GM12878 (cell line): ENCODE measurements around the gene CYTH3. TPM values are rescaled to one million over a fixed set of nuclear protein-coding genes. Genes with fewer than 3 reads are reported as not detected.

Source experiments
- CTCF ChIP-seq, 3 experiments: IDR thresholded peaks in 2 of 3; conservative IDR thresholded peaks in 1 of 3; 2 replicates each; pipeline ENCODE4 v1.5.1; 2011; ENCODE audit warnings: low read depth in 3 of 3, low read length in 3 of 3, mild to moderate bottlenecking in 3 of 3, control low read depth in 2 of 3, moderate library complexity in 2 of 3, inconsistent platforms in 1 of 3, mixed read lengths in 1 of 3; ENCODE audit not compliant: control insufficient read depth in 2 of 3, insufficient read depth in 1 of 3; ENCODE audit errors: extremely low read depth in 1 of 3
- NR2F1 ChIP-seq: fragments of 450-650 bp; conservative IDR thresholded peaks from 2 replicates; pipeline ENCODE4 v1.6.1; 2017; ENCODE audit warnings: mild to moderate bottlenecking
- ZBTB11 ChIP-seq: fragments of 450-650 bp; formaldehyde crosslinking; IDR thresholded peaks from 2 replicates; pipeline ENCODE4 v1.5.0; 2022; ENCODE audit warnings: mild to moderate bottlenecking, missing genetic modification characterization
- ZNF592 ChIP-seq: fragments of 450-650 bp; IDR thresholded peaks from 2 replicates; pipeline ENCODE4 v1.6.1; 2017; ENCODE audit warnings: mild to moderate bottlenecking, moderate library complexity
- polyA plus RNA-seq, 11 experiments: library from polyadenylated mRNA; depleted of rRNA in 4 of 11; unstranded in 6 of 11; stranded (reverse) in 5 of 11; fragments of >200 nt; fragmentation: Nextera tagmentation in 4 of 11; fragmentation: Illumina TruSeq in 1 of 11; extraction: Ambion mirVana in 4 of 11; extraction: Trizol in 1 of 11; gene quantifications; 1 replicate in 1 of 11; 2 replicates in 10 of 11; pipeline versions ENCODE4 v1.2.1 to v1.2.3, GENCODE V29; 2011 to 2016; ENCODE audit warnings: inconsistent platforms in 2 of 11, missing spikeins in 2 of 11, low read depth in 1 of 11
- total RNA-seq, 4 experiments: library from RNA; depleted of rRNA in 3 of 4; stranded (reverse); fragments of >200 nt in 3 of 4; fragmentation: Illumina TruSeq in 1 of 4; extraction: Trizol in 1 of 4; gene quantifications; 2 replicates each; pipeline versions ENCODE4 v1.2.1 to v1.2.3, GENCODE V29; 2013 to 2021

CYTH3 gene
- total and polyA plus RNA-seq, 10 of the 15 experiments (the other 5 are each of a cell fraction or from before 2014, with no cell fraction given), result 0.45 to 28.2 (median 15.7) TPM

GRCh38 chr7:6133249-6133648 is 139.2 kb downstream of the CYTH3 start (continued):
- TF ChIP-seq ZNF592 (no peak), CTCF (IDR thresholded peaks at IDR 0.05 in 2 of 3, conservative IDR thresholded peaks at IDR 0.05 in 1 of 3; ENCODE audit: control insufficient read depth in 2 of 3, extremely low read depth in 1 of 3, insufficient read depth in 1 of 3, low read depth in 3 of 3, low read length in 3 of 3) (no peak), ZBTB11 (no peak), NR2F1 (no peak)
- TF ChIP-seq, all 136 proteins: peak for 0
